GM18868 (cell line): ENCODE data around the gene SIGLEC9.

Experiments used
- ATAC-seq: cut with Tn5 transposase; IDR thresholded peaks from one replicate; pipeline ENCODE4 v1.9.1; 2021; ENCODE audit warnings: mild to moderate bottlenecking, moderate library complexity; ENCODE audit not compliant: unreplicated experiment

The SIGLEC9 gene

GRCh38 chr19:51173681-51174080, 49.0 kb downstream of the SIGLEC9 start:
- no peak for ATAC-seq

- no peak for ATAC-seq
These were observed 54.5 kb downstream of the SIGLEC9 start for GRCh38 chr19:51179256-51179655.
